Transverse colon (tissue), 4 donors: ENCODE data around the gene NCAN.

Source experiments
- CTCF ChIP-seq, 5 experiments: fragments of 200-600 bp in 3 of 5; fragments of 450-650 bp in 2 of 5; sonication (generic) in 3 of 5; IDR thresholded peaks; 1 replicate in 2 of 5; 2 replicates in 3 of 5; pipeline ENCODE4 v1.5.1; 2016 to 2017; ENCODE audit warnings: antibody characterized with exemption in 5 of 5, inconsistent platforms in 3 of 5, mild to moderate bottlenecking in 2 of 5, moderate library complexity in 1 of 5
- EP300 ChIP-seq: sonication (generic); formaldehyde crosslinking; IDR thresholded peaks from one replicate; pipeline ENCODE4 v1.6.1; 2017; ENCODE audit warnings: antibody characterized with exemption, low read depth
- POLR2AphosphoS5 ChIP-seq, 3 donors: sonication (generic); formaldehyde crosslinking; IDR thresholded peaks; one replicate each; pipeline ENCODE4 v1.6.1; 2016; ENCODE audit warnings: antibody characterized with exemption in 3 of 3

GRCh38 chr19:19227217-19227616 is 15.5 kb downstream of the NCAN start:
- TF ChIP-seq EP300 (no peak), CTCF (IDR thresholded peaks at IDR 0.05) (no peak), POLR2AphosphoS5 (IDR thresholded peaks at IDR 0.05) (no peak)
